GM18502 (cell line): Measurements from ENCODE around the gene COL10A1.

Experiments used
- ATAC-seq: cut with Tn5 transposase; IDR thresholded peaks from one replicate; pipeline ENCODE4 v1.9.1; 2021; ENCODE audit warnings: mild to moderate bottlenecking; ENCODE audit not compliant: unreplicated experiment, poor library complexity

The COL10A1 gene

DNA sequence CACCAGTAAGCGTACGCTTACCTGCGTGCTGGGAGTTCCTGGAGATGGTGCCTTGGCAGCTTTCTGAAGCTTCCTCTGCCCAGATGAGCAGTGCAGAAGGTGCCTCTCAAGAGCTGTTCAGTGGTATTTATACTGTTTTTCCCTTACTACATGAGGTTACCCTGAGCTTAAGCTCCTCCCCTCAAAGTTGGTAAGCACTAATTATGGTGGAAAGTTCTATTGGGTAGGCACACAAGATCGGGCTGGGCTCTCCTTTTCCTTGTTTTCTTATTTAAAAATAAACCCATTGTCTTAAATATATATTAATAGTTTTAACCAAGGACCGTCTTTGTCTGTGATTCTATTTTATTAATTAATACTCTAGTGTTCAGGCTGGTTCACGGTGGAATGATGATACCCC lies at the start of gene COL10A1:
Gene COL10A1, minus strand, starts transcription at position 101 of the 400 bp plus-strand sequence. CDS start 640 bp downstream, outside the sequence.
- no peak for ATAC-seq

GRCh38 chr6:116175344-116175743 lies 49.4 kb upstream of the COL10A1 start:
- ATAC-seq: no peak

DNA sequence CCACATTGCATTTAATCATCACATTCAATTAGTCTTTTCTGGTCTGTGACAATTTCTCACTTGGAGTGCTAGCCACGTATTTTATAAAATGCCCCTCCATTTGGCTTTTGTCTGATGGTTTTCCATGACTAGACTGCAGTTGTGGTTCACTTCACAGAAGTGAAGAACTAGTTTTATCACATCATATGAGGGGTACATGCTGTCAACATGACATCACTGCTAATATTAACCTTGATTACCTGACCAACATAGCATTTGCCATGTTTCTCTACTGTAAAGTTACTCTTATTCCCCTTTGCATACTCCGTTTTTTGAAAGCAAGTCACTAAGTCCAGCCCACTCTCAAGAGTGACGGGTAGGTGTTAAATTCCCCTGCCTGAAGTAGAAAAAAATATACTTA lies 48.0 kb upstream of the COL10A1 start:
- no peak for ATAC-seq

GRCh38 chr6:116170358-116171057 lies 44.6 kb upstream of the COL10A1 start:
- ATAC-seq: no peak

- ATAC-seq: no peak
These were observed 43.9 kb upstream of the COL10A1 start for GRCh38 chr6:116169880-116170279.

DNA sequence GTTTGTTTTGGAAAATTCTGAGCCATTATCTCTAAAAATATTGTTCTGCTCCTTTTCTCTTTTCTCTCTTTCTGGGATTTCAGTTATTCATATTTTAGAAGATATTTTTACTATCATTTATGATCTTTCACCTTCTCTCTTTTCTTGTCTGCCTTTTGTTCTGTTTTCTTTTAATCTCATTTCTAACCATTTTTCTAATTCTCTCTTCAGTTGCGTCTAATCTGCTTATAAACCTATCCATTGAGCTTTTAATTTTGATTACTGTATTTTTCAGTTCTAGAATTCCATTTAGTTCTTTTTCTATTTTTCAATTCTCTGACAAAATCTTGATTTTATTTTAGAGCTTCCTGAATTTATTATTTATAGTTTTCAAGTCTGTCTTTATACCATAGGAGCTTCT lies 42.2 kb upstream of the COL10A1 start:
- no peak for ATAC-seq

DNA sequence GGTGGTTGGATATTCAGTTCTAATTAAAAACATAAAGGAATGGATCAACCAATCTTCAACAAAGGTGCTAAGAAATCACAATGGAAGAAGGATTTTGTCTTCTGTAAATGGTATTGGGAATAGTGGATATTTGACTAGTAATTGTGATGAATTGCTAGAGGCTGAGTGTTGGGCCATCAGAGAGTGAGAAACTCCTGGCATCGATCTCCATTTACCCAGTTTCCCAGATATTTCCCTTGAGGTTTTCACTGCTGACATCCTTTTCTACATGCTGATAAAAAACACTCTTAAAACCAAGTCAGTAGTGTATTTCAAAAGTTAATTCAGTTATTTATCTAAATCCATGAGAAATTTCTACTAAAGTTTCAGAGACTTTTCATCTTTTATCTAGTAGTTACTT lies 40.4 kb upstream of the COL10A1 start:
- ATAC-seq: no peak

DNA sequence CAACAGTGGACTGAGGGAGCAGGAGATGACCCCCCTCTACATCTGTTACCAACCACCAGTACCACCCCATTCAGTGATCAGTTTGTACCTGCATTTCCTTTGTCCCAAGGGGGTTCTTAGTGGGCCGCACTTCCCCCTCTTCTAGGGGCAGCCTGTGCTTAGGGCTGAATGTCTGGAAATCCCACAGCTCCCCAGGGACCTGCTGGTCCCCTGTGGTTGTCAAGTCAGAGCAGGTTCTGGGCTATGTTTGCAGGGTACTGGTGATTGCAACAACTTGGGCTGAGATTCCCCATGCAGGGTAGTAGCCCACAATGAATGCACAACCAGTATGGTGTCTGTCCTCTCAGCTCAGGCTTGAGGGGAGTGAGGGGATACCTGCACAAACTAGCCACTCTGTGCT lies 39.7 kb upstream of the COL10A1 start:
- ATAC-seq: peak; percentile 75

GRCh38 chr6:116159782-116160524 lies 34.0 kb upstream of the COL10A1 start:
- ATAC-seq: no peak

DNA sequence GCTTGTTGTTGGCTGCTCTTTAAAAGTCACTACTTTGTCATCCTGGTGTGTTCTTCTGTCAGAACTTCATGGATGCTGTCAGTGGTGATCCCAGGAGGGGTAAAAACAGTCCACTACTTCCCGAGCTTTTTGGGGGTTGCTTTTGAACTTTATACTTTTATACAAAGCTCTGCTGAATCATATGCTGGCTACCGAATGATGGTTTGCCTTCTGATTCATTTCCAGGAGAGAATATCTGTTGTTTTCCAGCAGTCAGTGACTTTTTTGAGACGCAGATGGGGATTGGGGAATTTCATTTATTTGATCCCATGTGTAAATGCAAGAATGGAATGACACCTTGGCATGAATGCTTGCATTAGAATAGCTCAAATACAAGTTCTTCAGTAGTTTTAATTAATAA lies 32.7 kb upstream of the COL10A1 start:
- no peak for ATAC-seq

DNA sequence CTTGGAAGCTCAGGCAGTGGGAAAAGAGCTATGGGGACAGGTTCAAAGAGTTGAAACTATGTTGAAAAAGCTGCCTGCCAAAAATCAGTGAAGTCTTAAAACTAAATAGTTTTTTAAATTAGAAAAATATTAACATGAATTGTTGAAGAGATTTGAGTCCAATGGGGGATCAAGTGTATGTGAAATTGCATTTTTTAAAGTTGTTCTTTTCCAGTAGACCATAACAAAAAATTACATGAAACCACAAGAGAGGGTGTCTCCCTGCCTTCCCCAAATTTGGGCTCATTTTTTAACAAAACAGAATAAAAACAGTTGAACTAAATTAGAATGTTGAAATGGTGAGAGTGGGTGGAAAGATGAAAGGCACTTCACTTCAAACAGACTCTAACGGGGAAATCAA lies 31.5 kb upstream of the COL10A1 start:
- no peak for ATAC-seq

DNA sequence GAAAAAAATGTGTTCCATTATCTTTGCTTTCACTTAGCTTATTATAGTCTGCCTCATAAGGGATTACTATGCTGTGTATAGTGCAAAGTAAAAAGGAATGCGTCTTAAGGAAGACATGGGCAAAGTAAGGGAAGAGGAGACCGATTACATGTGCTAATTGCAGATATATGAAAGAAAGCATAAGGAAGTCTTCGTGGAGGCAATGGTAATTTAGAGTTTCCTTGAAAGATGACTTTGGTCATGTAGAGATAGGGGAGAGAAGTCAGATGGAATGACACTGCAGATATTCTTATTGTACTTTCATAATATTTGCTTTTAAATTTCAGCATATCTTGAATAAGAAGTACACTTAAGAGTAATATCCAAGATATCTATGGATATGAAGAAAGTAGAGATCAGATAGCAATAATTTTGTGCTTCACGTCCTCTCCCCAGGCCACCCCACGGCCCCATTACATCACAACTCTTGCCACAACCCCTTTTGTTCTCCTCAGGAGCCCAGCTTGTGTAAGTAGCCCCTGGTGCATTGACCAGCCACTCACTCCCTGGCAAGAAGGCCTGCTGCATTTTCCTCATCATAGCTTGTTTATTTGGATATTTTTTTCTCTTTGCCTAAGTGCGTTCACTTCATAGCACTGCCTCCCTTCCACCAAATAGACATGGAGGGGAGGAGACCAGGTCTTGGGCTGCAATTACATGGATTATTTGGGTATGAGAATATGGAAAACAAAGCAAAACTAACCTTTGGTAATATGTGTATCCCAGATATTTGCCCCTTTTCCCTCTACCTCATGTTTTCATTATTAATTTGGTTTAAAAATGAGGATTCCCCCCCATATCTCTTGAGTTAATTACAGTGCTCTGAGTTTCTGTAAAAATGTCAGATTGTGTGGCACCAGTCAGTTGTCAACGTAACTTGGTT lies 30.7 kb upstream of the COL10A1 start:
- no peak for ATAC-seq

GRCh38 chr6:116154887-116155286 lies 29.0 kb upstream of the COL10A1 start:
- ATAC-seq: no peak

- ATAC-seq: no peak
These were observed 26.7 kb upstream of the COL10A1 start for GRCh38 chr6:116152620-116153019.

GRCh38 chr6:116145803-116146675 lies 20.1 kb upstream of the COL10A1 start:
- ATAC-seq: no peak

DNA sequence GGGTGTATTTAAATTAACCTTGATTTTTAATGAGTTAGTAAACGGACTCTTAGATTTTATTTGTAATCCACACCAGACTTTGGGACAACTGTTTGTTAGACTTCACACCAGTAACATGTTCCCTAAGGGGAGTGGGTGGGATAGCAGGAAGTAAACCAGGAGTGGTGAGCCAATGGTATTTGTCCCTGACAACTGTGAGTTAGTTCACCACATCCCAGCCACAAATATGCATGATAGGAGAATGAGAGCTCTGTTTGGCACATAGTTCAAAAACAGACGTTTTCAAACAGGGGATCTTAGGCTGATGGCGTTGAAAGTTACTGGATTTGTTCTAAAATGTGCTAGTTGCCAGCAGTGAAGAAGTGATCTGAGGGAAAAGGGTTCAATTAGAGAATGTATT lies 18.7 kb upstream of the COL10A1 start:
- no peak for ATAC-seq

GRCh38 chr6:116139917-116140316 lies 14.0 kb upstream of the COL10A1 start:
- ATAC-seq: no peak

DNA sequence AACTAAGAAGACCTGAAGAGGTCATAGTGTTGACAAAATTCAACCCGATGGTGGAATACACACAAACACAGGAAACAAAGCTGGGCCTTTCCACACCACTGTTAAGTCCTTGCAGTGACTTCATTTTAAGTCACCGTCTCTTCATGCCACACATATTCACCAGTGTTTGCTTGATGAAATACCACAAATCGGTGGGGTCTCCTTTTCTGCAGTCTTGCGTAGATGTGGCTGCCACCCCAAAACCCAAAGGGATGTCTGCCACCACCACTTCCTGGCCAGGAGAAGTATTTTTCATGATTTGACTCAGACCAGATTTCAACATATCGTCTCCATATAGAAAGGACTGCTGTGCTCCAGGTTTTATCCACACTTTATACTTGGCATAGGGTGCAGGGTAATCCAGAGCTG lies 11.0 kb upstream of the COL10A1 start:
- ATAC-seq: peak; percentile 56

- no peak for ATAC-seq
These were observed 10.4 kb upstream of the COL10A1 start for GRCh38 chr6:116136373-116136772.

- ATAC-seq: no peak
These were observed 7.5 kb upstream of the COL10A1 start for GRCh38 chr6:116133453-116133852.
